LNCaP clone FGC (cell line): Measurements from ENCODE around the gene OR5B17.

Experiments used
- DNase-seq: peaks from one replicate; pipeline ENCODE4 v3.0.0-alpha.2; 2011; ENCODE audit warnings: low read depth
- H3K4me3 ChIP-seq: 2 replicates; pipeline ENCODE4 v1.5.1; 2011; ENCODE audit warnings: mild to moderate bottlenecking, low read depth, low read length, control low read depth
- CTCF ChIP-seq: IDR thresholded peaks from 2 replicates; pipeline ENCODE4 v1.5.1; 2012; ENCODE audit warnings: mild to moderate bottlenecking; ENCODE audit not compliant: control insufficient read depth, insufficient read depth; ENCODE audit errors: extremely low read depth

OR5B17 gene

GRCh38 chr11:58390551-58391063 is 31.7 kb upstream of the OR5B17 start:
- no peak for DNase-seq
- no peak overlapping the region for H3K4me3 ChIP-seq
- TF ChIP-seq CTCF: no peak

- H3K4me3 ChIP-seq: no peak overlapping the region
- TF ChIP-seq CTCF: no peak
- DNase-seq: no peak
Observed at GRCh38 chr11:58354727-58355126, 4.1 kb downstream of the OR5B17 start.

DNA sequence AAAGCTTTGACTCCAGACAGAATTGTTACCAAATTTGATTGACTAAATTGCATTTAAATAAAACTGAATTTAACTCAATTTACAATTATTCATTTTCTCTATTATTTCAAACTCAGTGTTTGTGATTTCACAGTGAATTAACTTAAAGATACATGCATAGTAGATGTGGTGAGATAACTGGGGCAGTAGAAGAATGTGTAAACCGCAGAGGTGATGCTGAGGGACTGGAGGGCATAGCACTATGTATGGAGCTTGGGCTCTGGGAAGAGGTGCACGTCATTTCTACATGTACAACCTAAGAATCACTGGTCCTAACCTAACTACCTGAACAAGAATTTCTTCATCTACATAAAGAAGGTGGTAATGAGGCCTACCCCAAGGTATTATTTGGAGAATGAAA is 13.7 kb downstream of the OR5B17 start:
- no peak for DNase-seq
- H3K4me3 ChIP-seq: no peak overlapping the region
- TF ChIP-seq CTCF: no peak

GRCh38 chr11:58334708-58335107 is 24.2 kb downstream of the OR5B17 start:
- DNase-seq: no peak
- H3K4me3 ChIP-seq: no peak overlapping the region
- TF ChIP-seq CTCF: no peak

GRCh38 chr11:58330861-58331260 is 28.0 kb downstream of the OR5B17 start:
- H3K4me3 ChIP-seq: no peak overlapping the region
- TF ChIP-seq CTCF: no peak
- DNase-seq: no peak

DNA sequence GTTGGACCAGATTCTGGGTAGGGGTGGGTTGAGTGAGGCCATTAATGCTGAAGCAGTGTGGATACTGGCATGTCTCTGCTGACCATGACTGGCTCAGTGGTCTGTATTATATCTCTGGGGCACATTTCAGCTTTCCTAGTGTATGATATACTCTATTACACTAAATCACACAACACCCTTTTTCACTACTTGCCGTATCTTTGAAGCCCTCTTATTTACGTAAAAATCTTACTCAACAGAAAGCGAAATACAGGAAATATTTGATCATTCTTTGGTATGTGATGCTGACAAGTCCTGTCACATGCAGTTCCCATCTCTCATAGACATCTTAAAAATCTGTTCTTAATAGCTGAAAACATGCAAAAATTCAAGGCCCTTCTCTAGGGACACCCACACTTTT is 40.3 kb downstream of the OR5B17 start:
- TF ChIP-seq CTCF: no peak
- DNase-seq: no peak
- no peak overlapping the region for H3K4me3 ChIP-seq

DNA sequence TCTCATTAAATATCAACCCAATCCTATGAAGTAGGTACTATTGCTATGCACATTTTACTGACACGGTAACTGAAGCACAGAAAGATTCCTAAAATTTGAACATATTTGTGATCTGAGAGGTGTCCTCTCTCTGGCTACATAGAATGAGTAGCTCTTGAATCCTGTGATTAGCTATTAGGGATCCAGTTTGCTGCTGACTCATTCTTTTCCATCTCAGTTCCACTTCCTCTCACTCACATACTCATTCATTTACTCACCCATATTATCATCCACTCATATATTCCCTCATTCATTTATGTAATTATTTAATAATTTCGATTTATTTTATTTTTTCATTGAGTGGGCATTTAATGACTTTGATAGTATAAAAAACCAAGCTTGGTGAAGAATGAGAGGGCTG is 42.7 kb downstream of the OR5B17 start:
- no peak for TF ChIP-seq CTCF
- DNase-seq: no peak
- H3K4me3 ChIP-seq: no peak overlapping the region
